Ascending aorta (tissue), 2 donors: Measurements from ENCODE around the gene CHD6. TPM values are rescaled to one million over a fixed set of nuclear protein-coding genes. Genes with fewer than 3 reads are reported as not detected.

Source experiments
- DNase-seq, 2 donors: peaks; one replicate each; pipeline ENCODE4 v3.0.0-alpha.2; 2019; ENCODE audit warnings: low spot score in 2 of 2
- H3K27ac ChIP-seq, 2 donors: fragments of 200-600 bp; sonication (generic); one replicate each; pipeline ENCODE4 v1.5.1; 2016 to 2017; ENCODE audit warnings: mild to moderate bottlenecking in 1 of 2
- H3K27me3 ChIP-seq: fragments of 200-600 bp; sonication (generic); one replicate; pipeline ENCODE4 v1.5.1; 2017
- H3K36me3 ChIP-seq, 2 donors: fragments of 200-600 bp; sonication (generic); one replicate each; pipeline ENCODE4 v1.5.1; 2016
- H3K4me1 ChIP-seq, 2 donors: fragments of 200-600 bp; sonication (generic); one replicate each; pipeline ENCODE4 v1.5.1; 2016 to 2017; ENCODE audit warnings: mild to moderate bottlenecking in 1 of 2
- H3K4me3 ChIP-seq, 2 donors: fragments of 200-600 bp; sonication (generic); one replicate each; pipeline ENCODE4 v1.5.1; 2016 to 2017; ENCODE audit warnings: mild to moderate bottlenecking in 1 of 2
- H3K9me3 ChIP-seq, 2 donors: fragments of 200-600 bp; sonication (generic); one replicate each; pipeline ENCODE4 v1.5.1; 2016
- intact Hi-C: fragments of 100-400 bp; cut with DNase I; formaldehyde crosslinking; loops from one replicate; pipeline ENCODE4 v1.15.1; 2023
- total RNA-seq: library from RNA; depleted of rRNA; stranded (reverse); fragments of >200 nt; gene quantifications from one replicate; pipeline ENCODE4 v1.1.0, GENCODE V29; 2016
- TF ChIP-seq, protein P1 (sequence below), 3 experiments: fragments of 200-600 bp in 2 of 3; fragments of 450-650 bp in 1 of 3; sonication (generic) in 2 of 3; IDR thresholded peaks; one replicate each; pipeline ENCODE4 v1.5.1; 2016 to 2019; ENCODE audit warnings: antibody characterized with exemption in 3 of 3, mild to moderate bottlenecking in 1 of 3, moderate library complexity in 1 of 3

The CHD6 gene
- total RNA-seq, 1 donor from 2014 or later: 42.9 TPM

DNA sequence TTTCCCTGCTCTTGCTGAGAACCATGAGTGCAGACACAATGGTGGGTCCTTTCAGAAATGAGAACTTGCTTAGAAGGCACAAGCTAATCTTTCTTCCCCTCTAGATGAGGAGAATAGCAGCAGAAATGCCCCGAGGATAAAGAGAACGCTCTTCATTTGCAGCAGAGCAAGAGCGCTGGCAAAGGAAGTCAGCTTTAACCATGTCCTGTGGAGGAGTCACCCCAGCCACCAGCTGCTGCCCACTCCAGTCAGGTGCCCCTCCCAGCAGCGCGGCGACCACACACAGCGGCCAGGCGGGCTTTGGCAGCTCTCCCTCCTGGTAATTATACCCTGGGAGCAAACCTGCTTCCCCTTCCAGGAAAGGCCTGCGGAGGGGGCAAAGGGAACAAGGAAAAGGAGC lies 209.2 kb downstream of the CHD6 start:
- TF ChIP-seq, protein P1, sequence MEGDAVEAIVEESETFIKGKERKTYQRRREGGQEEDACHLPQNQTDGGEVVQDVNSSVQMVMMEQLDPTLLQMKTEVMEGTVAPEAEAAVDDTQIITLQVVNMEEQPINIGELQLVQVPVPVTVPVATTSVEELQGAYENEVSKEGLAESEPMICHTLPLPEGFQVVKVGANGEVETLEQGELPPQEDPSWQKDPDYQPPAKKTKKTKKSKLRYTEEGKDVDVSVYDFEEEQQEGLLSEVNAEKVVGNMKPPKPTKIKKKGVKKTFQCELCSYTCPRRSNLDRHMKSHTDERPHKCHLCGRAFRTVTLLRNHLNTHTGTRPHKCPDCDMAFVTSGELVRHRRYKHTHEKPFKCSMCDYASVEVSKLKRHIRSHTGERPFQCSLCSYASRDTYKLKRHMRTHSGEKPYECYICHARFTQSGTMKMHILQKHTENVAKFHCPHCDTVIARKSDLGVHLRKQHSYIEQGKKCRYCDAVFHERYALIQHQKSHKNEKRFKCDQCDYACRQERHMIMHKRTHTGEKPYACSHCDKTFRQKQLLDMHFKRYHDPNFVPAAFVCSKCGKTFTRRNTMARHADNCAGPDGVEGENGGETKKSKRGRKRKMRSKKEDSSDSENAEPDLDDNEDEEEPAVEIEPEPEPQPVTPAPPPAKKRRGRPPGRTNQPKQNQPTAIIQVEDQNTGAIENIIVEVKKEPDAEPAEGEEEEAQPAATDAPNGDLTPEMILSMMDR (IDR thresholded peaks at IDR 0.05): no peak
- Histone ChIP-seq H3K4me1 (peaks cover 0 to 9% of the 10 kb centered on the region in 2 donors), H3K36me3 (peaks cover 74 to 84% of the 10 kb centered on the region in 2 donors), H3K27me3 (no peaks in the 10 kb centered on the region), H3K9me3 (no peaks in the 10 kb centered on the region), H3K4me3 (no peak overlapping the region), H3K27ac (no peak overlapping the region)
- DNase-seq: no peak
- intact Hi-C loops: no loop called here

DNA sequence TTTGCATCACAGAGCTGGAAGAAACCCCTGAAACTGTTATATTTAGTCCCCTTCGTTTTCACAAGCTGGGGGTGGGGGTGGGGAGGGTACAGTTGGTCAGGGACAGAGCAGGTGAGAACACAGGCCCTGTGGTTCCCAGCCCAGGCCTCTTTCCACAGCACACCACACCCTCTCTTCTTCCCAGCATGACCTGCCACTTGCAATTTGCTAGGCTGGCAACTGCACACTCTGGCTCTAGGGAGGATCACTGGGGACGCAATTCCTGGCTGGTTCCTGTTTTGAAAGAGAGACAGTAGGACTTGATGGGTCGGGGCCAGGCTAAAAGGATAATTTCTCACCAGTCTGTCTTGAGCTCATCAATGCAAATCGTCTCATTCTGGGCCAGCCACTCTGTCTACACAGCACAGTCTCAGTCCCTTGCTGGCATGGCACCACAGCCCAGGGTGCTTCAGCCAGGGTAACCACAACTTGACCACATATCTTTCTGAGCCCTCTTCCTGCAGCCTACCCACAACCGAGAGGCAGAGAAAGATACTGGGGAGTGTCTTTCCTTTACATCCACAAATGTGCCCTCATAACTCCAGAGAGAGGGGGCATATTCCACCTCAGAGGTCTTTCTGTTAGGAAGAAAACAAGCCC lies 209.9 kb downstream of the CHD6 start:
- DNase-seq: no peak
- TF ChIP-seq, protein P1 (IDR thresholded peaks at IDR 0.05): no peak
- H3K36me3 ChIP-seq: peaks cover 77 to 84% of the 10 kb centered on the region in 2 donors
- H3K4me3 ChIP-seq: no peak overlapping the region
- H3K27ac ChIP-seq: no peak overlapping the region
- no peaks in the 10 kb centered on the region for H3K27me3 ChIP-seq
- H3K4me1 ChIP-seq: peaks cover 0 to 9% of the 10 kb centered on the region in 2 donors
- H3K9me3 ChIP-seq: no peaks in the 10 kb centered on the region
- intact Hi-C loops: no loop called here

DNA sequence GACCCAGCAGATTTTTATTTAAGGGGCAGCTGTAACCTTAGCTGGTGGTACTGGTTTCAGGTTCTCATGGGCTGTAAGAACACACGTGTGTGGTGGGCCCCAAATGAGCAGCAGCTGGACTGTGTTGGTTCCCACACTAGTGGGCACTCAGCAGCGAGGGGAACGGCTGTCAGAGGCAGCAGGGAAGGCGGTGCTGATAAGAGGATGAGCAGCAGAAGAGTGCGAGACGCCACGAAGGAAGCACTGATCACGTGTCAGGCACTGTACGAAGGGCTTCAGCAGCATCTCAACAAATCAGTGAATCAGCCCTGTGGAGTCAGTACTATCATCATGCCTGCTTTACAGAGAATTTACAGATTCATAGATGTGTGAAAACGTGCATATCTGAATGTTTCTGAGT lies 210.6 kb downstream of the CHD6 start:
- Histone ChIP-seq H3K4me3 (no peak overlapping the region), H3K36me3 (peaks cover 73 to 82% of the 10 kb centered on the region in 2 donors), H3K4me1 (peaks cover 0 to 9% of the 10 kb centered on the region in 2 donors), H3K27me3 (no peaks in the 10 kb centered on the region), H3K27ac (no peak overlapping the region), H3K9me3 (no peaks in the 10 kb centered on the region)
- TF ChIP-seq, protein P1 (IDR thresholded peaks at IDR 0.05): no peak
- no peak for DNase-seq
- intact Hi-C loops: no loop called here

DNA sequence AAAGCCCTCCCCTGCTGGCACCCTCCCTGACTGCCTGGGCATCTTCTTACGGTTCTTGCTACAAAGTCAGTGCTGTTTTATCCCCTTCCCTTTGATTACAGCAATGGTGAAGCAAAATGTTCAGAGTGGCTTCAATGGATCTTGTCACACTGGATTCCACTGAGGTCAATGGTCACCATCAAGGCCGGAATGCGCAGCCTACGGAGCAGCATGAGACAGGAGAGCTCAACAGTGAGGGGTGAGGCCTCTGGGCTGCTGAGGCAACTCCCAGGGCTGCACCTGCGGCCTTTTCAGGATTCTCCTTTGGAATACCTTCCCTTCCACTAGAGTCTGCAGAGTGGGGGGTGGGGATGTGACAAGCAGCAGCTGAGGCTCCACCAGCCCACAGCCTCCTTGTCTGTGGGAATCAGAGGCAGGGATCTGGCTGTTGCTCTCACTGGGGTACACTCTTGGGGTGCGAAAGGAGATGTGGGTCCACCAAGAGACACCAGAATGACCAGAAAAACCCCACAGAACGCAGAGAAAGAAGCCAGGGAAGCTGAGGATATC lies 211.2 kb downstream of the CHD6 start:
- no peak overlapping the region for H3K4me3 ChIP-seq
- no peak overlapping the region for H3K27ac ChIP-seq
- TF ChIP-seq, protein P1 (IDR thresholded peaks at IDR 0.05): no peak
- no peaks in the 10 kb centered on the region for H3K27me3 ChIP-seq
- DNase-seq: no peak
- H3K4me1 ChIP-seq: peaks cover 0 to 8% of the 10 kb centered on the region in 2 donors
- H3K36me3 ChIP-seq: peaks cover 73 to 82% of the 10 kb centered on the region in 2 donors
- intact Hi-C loops: no loop called here
- H3K9me3 ChIP-seq: no peaks in the 10 kb centered on the region

DNA sequence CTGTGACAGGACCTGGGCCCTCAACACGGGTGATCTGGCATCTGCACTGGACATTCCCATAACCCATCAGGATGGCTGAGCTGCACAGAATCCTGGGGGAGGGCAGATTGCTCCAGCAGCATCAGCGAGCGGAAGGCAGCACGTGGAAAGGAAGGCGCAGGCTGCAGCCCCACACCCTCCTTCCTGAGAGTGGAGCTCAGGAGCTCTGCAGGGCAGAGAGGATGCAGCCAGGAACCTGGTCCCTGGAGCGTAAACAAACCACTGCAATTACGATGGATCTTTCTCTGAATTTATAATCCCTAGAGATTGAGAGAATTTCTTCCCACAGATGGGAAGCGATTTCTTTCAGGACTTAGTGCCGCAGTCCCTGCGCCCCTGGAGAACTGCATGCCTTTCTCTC lies 211.8 kb downstream of the CHD6 start:
- intact Hi-C loops: no loop called here
- Histone ChIP-seq H3K27ac (no peak overlapping the region), H3K36me3 (peaks cover 73 to 82% of the 10 kb centered on the region in 2 donors)

More for the DNA sequence above, 211.8 kb downstream of the CHD6 start:
- TF ChIP-seq, protein P1 (IDR thresholded peaks at IDR 0.05): no peak
- Histone ChIP-seq H3K27me3 (no peaks in the 10 kb centered on the region), H3K4me3 (no peak overlapping the region), H3K4me1 (peaks cover 0 to 4% of the 10 kb centered on the region in 2 donors), H3K9me3 (no peaks in the 10 kb centered on the region)
- DNase-seq: no peak
